ENCODE measurements around the gene PRSS36. TPM values are rescaled to one million over a fixed set of nuclear protein-coding genes. Genes with fewer than 3 reads are reported as not detected.
"Not testable (repeated sequence)": the region's sequence is repeated elsewhere in the genome, so short reads cannot be mapped to it uniquely, and the experiment has no call there.

Gene PRSS36
- total RNA-seq, 1 experiment from 2014 or later = 0.66 TPM

DNA sequence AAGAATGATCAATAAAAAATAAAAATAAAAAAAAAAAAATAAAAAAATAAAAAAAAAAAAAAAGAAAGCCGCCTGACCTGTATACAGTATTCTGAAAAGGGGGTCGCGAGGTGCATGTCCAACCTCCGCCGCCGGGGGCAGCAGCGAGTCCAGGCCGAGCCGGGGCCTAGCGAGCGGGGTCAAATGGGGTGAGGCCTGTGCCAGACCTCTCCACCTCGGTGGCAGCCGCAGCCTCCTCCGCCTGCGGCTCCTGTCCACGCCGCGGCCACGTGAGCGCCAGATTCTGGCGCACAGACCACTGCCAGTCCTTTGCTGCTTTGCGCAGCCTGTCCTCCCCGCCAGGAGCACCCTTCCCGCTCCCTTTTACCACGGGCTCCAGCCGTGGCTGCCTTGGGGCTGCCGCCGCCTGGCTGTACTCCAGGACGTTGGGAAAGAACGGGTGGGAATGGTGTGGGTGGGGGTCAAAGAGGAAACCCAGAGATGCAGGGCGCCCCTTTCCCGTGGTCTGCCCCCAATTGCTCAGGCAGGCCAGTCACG is 44.1 kb downstream of the PRSS36 start:
- Histone ChIP-seq H3K79me1 (ENCODE audit: insufficient read depth, low read depth, low read length, poor library complexity, severe bottlenecking) (no peaks in the 10 kb centered on the region), H3K79me2 (ENCODE audit: insufficient read depth, low read length) (no peaks in the 10 kb centered on the region; the same call in 1 of the 2 replicates)
- H3K27me3 Mint-ChIP-seq (ENCODE audit: low read depth) = peaks cover 9% of the 10 kb centered on the region

DNA sequence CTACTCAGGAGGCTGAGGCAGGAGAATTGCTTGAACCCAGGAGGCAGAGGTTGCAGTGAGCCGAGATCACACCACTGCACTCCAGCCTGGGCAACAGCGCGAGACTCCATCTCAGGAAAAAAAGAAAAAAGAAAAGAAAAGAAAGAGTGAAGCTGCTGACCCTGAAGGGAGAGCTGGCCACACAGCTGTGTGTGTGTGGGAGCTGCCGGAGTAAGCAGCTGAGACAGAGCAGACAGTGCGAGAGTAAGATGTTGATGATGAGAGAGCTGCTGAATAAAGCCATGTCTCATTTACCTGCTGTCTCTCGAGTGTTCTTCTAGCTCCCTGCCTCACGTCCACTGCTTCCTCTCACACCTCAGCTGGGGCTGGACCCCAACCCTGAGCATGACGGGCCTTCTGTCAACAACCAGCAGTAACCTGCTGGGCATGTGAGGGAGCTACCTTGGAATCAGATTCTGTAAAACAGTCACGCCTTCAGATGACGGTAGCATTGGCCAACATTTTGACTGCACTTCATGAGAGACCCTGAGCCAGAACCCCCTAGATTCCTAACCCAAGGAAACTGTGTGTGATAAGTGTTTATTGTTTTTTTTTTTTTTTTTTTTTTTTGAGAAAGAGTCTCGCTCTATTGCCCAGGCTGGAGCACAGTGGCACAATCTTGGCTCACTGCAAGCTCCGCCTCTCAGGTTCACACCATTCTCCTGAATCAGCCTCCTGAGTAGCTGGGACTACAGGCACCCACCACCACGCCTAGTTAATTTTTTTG is 48.8 kb downstream of the PRSS36 start:
- H3K18ac ChIP-seq (ENCODE audit: insufficient read length, low read depth, low read length); H3K9me3 ChIP-seq (ENCODE audit: control insufficient read depth, low read depth, low read length); H4K91ac ChIP-seq (ENCODE audit: insufficient read length, low read depth, low read length); H2BK20ac ChIP-seq (ENCODE audit: low read depth, low read length, poor library complexity, severe bottlenecking); H4K20me1 ChIP-seq (ENCODE audit: control insufficient read depth, insufficient read depth, insufficient read length); H2BK12ac ChIP-seq (ENCODE audit: insufficient read length, low read depth, low read length); H2BK5ac ChIP-seq (ENCODE audit: insufficient read length, low read length); H3K4me1 ChIP-seq (ENCODE audit: insufficient read depth, low read length); H2AK5ac ChIP-seq (ENCODE audit: insufficient read length, low read length); DNase-seq; H3K4me3 Mint-ChIP-seq; H2BK15ac ChIP-seq (ENCODE audit: low read depth, low read length); H3K27ac Mint-ChIP-seq; H3K9ac ChIP-seq (ENCODE audit: extremely low read depth, insufficient read length, low read length); H3K36me3 Mint-ChIP-seq (ENCODE audit: insufficient read depth in 1 of 3, low read depth in 3 of 3); H3K79me2 ChIP-seq (ENCODE audit: insufficient read depth, low read length); H3K4ac ChIP-seq (ENCODE audit: low read depth, low read length); H3K9me3 Mint-ChIP-seq; H4K5ac ChIP-seq (ENCODE audit: insufficient read length, low read depth, low read length); H4K8ac ChIP-seq (replicated peaks; ENCODE audit: insufficient read length, low read depth, low read length); H2AFZ ChIP-seq (ENCODE audit: low read length); H3K79me1 ChIP-seq (ENCODE audit: insufficient read depth, low read depth, low read length, poor library complexity, severe bottlenecking); H3T11ph ChIP-seq (ENCODE audit: low read length); H3K4me2 ChIP-seq (ENCODE audit: insufficient read depth, insufficient read length, low read length); H3K27ac ChIP-seq (ENCODE audit: insufficient read length, low read depth, low read length); H3K14ac ChIP-seq (ENCODE audit: insufficient read depth, low read length); H3K23ac ChIP-seq (ENCODE audit: insufficient read length, low read depth, low read length); H2BK120ac ChIP-seq (ENCODE audit: low read depth, low read length, poor library complexity, severe bottlenecking); H3K56ac ChIP-seq (ENCODE audit: insufficient read length, low read depth, low read length); H3K27me3 ChIP-seq (ENCODE audit: insufficient read depth, low read length); H3K4me1 Mint-ChIP-seq; H3K23me2 ChIP-seq (ENCODE audit: insufficient read length, low read depth, low read length, poor library complexity, severe bottlenecking): not testable (repeated sequence)
- peaks cover 19% of the 10 kb centered on the region for H3K27me3 Mint-ChIP-seq (ENCODE audit: low read depth)
- WGBS (ENCODE audit: extremely low coverage, insufficient read length, low lambda C conversion rate) = no CpG with 5 or more reads among the region's 13 CpGs

More for the DNA sequence above, 44.1 kb downstream of the PRSS36 start:
- Histone ChIP-seq H2BK5ac (ENCODE audit: insufficient read length, low read length) (no peak overlapping the region), H2BK20ac (ENCODE audit: low read depth, low read length, poor library complexity, severe bottlenecking) (no peak overlapping the region), H3K4ac (ENCODE audit: low read depth, low read length) (no peak overlapping the region), H2BK15ac (ENCODE audit: low read depth, low read length) (no peak overlapping the region), H3K4me2 (ENCODE audit: insufficient read depth, insufficient read length, low read length) (no peak overlapping the region), H3K4me1 (ENCODE audit: insufficient read depth, low read length) (no peaks in the 10 kb centered on the region), H3K23me2 (ENCODE audit: insufficient read length, low read depth, low read length, poor library complexity, severe bottlenecking) (peaks cover 8% of the 10 kb centered on the region), H3K56ac (ENCODE audit: insufficient read length, low read depth, low read length) (no peak overlapping the region), H2BK12ac (ENCODE audit: insufficient read length, low read depth, low read length) (no peak overlapping the region), H3K14ac (ENCODE audit: insufficient read depth, low read length) (no peak overlapping the region), H4K91ac (ENCODE audit: insufficient read length, low read depth, low read length) (no peak overlapping the region), H2AFZ (ENCODE audit: low read length) (no peak overlapping the region), H3K9ac (ENCODE audit: extremely low read depth, insufficient read length, low read length) (no peak overlapping the region), H4K20me1 (ENCODE audit: control insufficient read depth, insufficient read depth, insufficient read length) (no peaks in the 10 kb centered on the region), H4K8ac (replicated peaks; ENCODE audit: insufficient read length, low read depth, low read length) (no peak overlapping the region), H3K27me3 (ENCODE audit: insufficient read depth, low read length) (no peaks in the 10 kb centered on the region; the same call in 1 of the 2 replicates), H3K9me3 (ENCODE audit: control insufficient read depth, low read depth, low read length) (no peaks in the 10 kb centered on the region), H2AK5ac (ENCODE audit: insufficient read length, low read length) (no peak overlapping the region), H2BK120ac (ENCODE audit: low read depth, low read length, poor library complexity, severe bottlenecking) (no peak overlapping the region), H3T11ph (ENCODE audit: low read length) (no peak overlapping the region), H4K5ac (ENCODE audit: insufficient read length, low read depth, low read length) (no peak overlapping the region), H3K23ac (ENCODE audit: insufficient read length, low read depth, low read length) (no peak overlapping the region), H3K27ac (ENCODE audit: insufficient read length, low read depth, low read length) (no peak overlapping the region), H3K18ac (ENCODE audit: insufficient read length, low read depth, low read length) (no peak overlapping the region)
- Mint-ChIP-seq H3K4me3 (no peak overlapping the region), H3K9me3 (peaks cover 2 to 4% of the 10 kb centered on the region in 2 experiments; a peak in 3 of 5 replicates), H3K27ac (no peak overlapping the region), H3K4me1 (peaks cover 9 to 14% of the 10 kb centered on the region in 2 experiments), H3K36me3 (ENCODE audit: insufficient read depth in 1 of 3, low read depth in 3 of 3) (peaks cover 12 to 15% (median 12%) of the 10 kb centered on the region in 3 experiments)
- WGBS (ENCODE audit: extremely low coverage, insufficient read length, low lambda C conversion rate) = no CpG with 5 or more reads among the region's 33 CpGs
- TF ChIP-seq, protein P1, sequence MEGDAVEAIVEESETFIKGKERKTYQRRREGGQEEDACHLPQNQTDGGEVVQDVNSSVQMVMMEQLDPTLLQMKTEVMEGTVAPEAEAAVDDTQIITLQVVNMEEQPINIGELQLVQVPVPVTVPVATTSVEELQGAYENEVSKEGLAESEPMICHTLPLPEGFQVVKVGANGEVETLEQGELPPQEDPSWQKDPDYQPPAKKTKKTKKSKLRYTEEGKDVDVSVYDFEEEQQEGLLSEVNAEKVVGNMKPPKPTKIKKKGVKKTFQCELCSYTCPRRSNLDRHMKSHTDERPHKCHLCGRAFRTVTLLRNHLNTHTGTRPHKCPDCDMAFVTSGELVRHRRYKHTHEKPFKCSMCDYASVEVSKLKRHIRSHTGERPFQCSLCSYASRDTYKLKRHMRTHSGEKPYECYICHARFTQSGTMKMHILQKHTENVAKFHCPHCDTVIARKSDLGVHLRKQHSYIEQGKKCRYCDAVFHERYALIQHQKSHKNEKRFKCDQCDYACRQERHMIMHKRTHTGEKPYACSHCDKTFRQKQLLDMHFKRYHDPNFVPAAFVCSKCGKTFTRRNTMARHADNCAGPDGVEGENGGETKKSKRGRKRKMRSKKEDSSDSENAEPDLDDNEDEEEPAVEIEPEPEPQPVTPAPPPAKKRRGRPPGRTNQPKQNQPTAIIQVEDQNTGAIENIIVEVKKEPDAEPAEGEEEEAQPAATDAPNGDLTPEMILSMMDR (conservative IDR thresholded peaks at IDR 0.05) = peak; percentile 79
- DNase-seq = peak; percentile 89

Measured in H9 (cell line).